Middle frontal gyrus (tissue), 1 donor: ENCODE data around the gene RAB10.
"Not testable (repeated sequence)": the region's sequence is repeated elsewhere in the genome, so short reads cannot be mapped to it uniquely, and the experiment has no call there.

Experiments
- DNase-seq: peaks from one replicate; pipeline ENCODE4 v3.0.0-alpha.2; 2015; ENCODE audit warnings: low spot score; ENCODE audit errors: extremely low spot score

Gene RAB10

GRCh38 chr2:26150243-26150642, 116.4 kb downstream of the RAB10 start:
- no peak for DNase-seq

GRCh38 chr2:26157580-26157979, 123.7 kb downstream of the RAB10 start:
- DNase-seq = no peak

GRCh38 chr2:26161926-26162325, 128.0 kb downstream of the RAB10 start:
- DNase-seq = no peak

- DNase-seq = no peak
Measured at GRCh38 chr2:26162963-26163362, 129.1 kb downstream of the RAB10 start.

- no peak for DNase-seq
Measured at GRCh38 chr2:26164231-26164630, 130.3 kb downstream of the RAB10 start.

- no peak for DNase-seq
Measured at GRCh38 chr2:26164641-26165211, 130.8 kb downstream of the RAB10 start.

- no peak for DNase-seq
Measured at GRCh38 chr2:26165403-26165802, 131.5 kb downstream of the RAB10 start.

- DNase-seq = not testable (repeated sequence)
Measured at GRCh38 chr2:26166541-26166940, 132.7 kb downstream of the RAB10 start.

GRCh38 chr2:26168785-26169184, 134.9 kb downstream of the RAB10 start:
- no peak for DNase-seq

GRCh38 chr2:26169226-26169625, 135.3 kb downstream of the RAB10 start:
- no peak for DNase-seq

GRCh38 chr2:26169681-26170414, 136.0 kb downstream of the RAB10 start:
- DNase-seq = no peak

- DNase-seq = no peak
Measured at GRCh38 chr2:26170795-26171194, 136.9 kb downstream of the RAB10 start.

GRCh38 chr2:26172189-26172870, 138.4 kb downstream of the RAB10 start:
- DNase-seq = no peak

- DNase-seq = no peak
Measured at GRCh38 chr2:26172871-26173775, 139.2 kb downstream of the RAB10 start, which contains the start of gene GAREM2. Gene GAREM2 (plus strand): TSS chr2:26173088. CDS start chr2:26173221, 133 bp downstream.

- DNase-seq = no peak
Measured at GRCh38 chr2:26173776-26174482, 140.0 kb downstream of the RAB10 start.

- no peak for DNase-seq
Measured at GRCh38 chr2:26174691-26175465, 141.0 kb downstream of the RAB10 start.

- no peak for DNase-seq
Measured at GRCh38 chr2:26175466-26176278, 141.8 kb downstream of the RAB10 start.

- DNase-seq = no peak
Measured at GRCh38 chr2:26176279-26176615, 142.4 kb downstream of the RAB10 start.

GRCh38 chr2:26177122-26177521, 143.2 kb downstream of the RAB10 start:
- DNase-seq = no peak
